ENCODE results near the gene RPRD1B.

The RPRD1B gene

DNA sequence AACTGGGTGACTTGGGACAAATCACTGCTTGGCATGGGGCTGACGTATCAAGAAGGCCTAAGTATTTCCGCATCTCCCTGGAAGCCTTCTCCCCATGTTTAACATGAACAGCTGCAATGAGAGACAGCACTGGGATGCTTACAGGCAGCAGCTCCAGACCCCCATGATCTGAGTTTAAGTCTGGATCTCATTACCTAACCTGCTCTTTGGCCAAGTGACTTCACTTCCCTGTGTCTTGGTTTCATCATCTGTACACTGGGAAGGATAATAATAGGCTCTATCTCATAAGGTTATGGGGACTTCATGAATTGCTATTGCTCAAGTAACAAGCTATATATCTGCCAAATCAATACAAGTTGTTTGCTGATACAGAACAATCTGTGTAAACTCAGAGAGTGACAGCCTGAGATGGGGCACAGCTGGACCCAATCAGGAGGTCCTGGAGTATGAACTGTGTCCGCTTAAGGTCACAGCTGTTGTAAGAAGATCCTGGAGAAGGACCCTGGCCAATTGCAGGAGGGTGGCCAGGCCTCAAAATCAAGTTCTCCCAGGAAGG is 75.5 kb downstream of the RPRD1B start:
- no peak for TF ChIP-seq EZH2phosphoT487 (IDR thresholded peaks at IDR 0.05; ENCODE audit: low read depth)
- TF ChIP-seq CTCF (IDR thresholded peaks at IDR 0.05; ENCODE audit: low read depth, low read length) = no peak
- Histone ChIP-seq H3K9me3 (ENCODE audit: insufficient read depth, low read length) (no peaks in the 10 kb centered on the region), H3K27ac (ENCODE audit: low read length) (no peak overlapping the region), H2AFZ (ENCODE audit: low read depth, low read length) (no peak overlapping the region), H3K4me2 (ENCODE audit: low read length) (no peak overlapping the region), H3K36me3 (replicated peaks; ENCODE audit: low read depth, low read length) (no peaks in the 10 kb centered on the region), H3K27me3 (ENCODE audit: low read depth, low read length) (no peaks in the 10 kb centered on the region), H3K4me3 (ENCODE audit: low read length) (no peak overlapping the region), H3K4me1 (ENCODE audit: low read length) (peaks cover 29% of the 10 kb centered on the region), H3K9ac (ENCODE audit: low read length) (no peak overlapping the region), H3K79me2 (ENCODE audit: low read length) (no peaks in the 10 kb centered on the region), H4K20me1 (ENCODE audit: insufficient read depth, low read length) (no peaks in the 10 kb centered on the region)

GRCh38 chr20:38109591-38110524 is 76.3 kb downstream of the RPRD1B start:
- Histone ChIP-seq H3K4me2 (ENCODE audit: low read length) (no peak overlapping the region), H3K27ac (ENCODE audit: low read length) (no peak overlapping the region), H3K9me3 (ENCODE audit: insufficient read depth, low read length) (no peaks in the 10 kb centered on the region), H3K9ac (ENCODE audit: low read length) (no peak overlapping the region), H3K79me2 (ENCODE audit: low read length) (no peaks in the 10 kb centered on the region), H4K20me1 (ENCODE audit: insufficient read depth, low read length) (no peaks in the 10 kb centered on the region), H3K36me3 (replicated peaks; ENCODE audit: low read depth, low read length) (no peaks in the 10 kb centered on the region), H2AFZ (ENCODE audit: low read depth, low read length) (no peak overlapping the region), H3K27me3 (ENCODE audit: low read depth, low read length) (no peaks in the 10 kb centered on the region), H3K4me1 (ENCODE audit: low read length) (peaks cover 35% of the 10 kb centered on the region), H3K4me3 (ENCODE audit: low read length) (no peak overlapping the region)
- TF ChIP-seq CTCF (IDR thresholded peaks at IDR 0.05; ENCODE audit: low read depth, low read length) (no peak), EZH2phosphoT487 (IDR thresholded peaks at IDR 0.05; ENCODE audit: low read depth) (no peak)

- Histone ChIP-seq H3K9ac (ENCODE audit: low read length) (no peak overlapping the region), H2AFZ (ENCODE audit: low read depth, low read length) (no peak overlapping the region), H3K27me3 (ENCODE audit: low read depth, low read length) (no peaks in the 10 kb centered on the region), H3K4me1 (ENCODE audit: low read length) (peaks cover 43% of the 10 kb centered on the region), H3K27ac (ENCODE audit: low read length) (no peak overlapping the region), H3K4me2 (ENCODE audit: low read length) (no peak overlapping the region), H3K79me2 (ENCODE audit: low read length) (no peaks in the 10 kb centered on the region), H3K4me3 (ENCODE audit: low read length) (no peak overlapping the region), H4K20me1 (ENCODE audit: insufficient read depth, low read length) (no peaks in the 10 kb centered on the region), H3K9me3 (ENCODE audit: insufficient read depth, low read length) (no peaks in the 10 kb centered on the region), H3K36me3 (replicated peaks; ENCODE audit: low read depth, low read length) (no peaks in the 10 kb centered on the region)
- TF ChIP-seq CTCF (IDR thresholded peaks at IDR 0.05; ENCODE audit: low read depth, low read length) = no peak
- no peak for TF ChIP-seq EZH2phosphoT487 (IDR thresholded peaks at IDR 0.05; ENCODE audit: low read depth)
Observed at GRCh38 chr20:38110525-38111178, 77.1 kb downstream of the RPRD1B start.

Measured in OCI-LY3 (cell line).